Neural cell (in vitro differentiated cells): ENCODE results near the gene EPHA8. TPM values are rescaled to one million over a fixed set of nuclear protein-coding genes. Genes with fewer than 3 reads are reported as not detected.

ENCODE experiments used
- H2AFZ ChIP-seq: fragments of 200-600, 300-800 bp; sonication (generic), shearing (Covaris generic); 2 replicates; pipeline ENCODE4 v1.6.0; 2014; ENCODE audit warnings: low read depth, mild to moderate bottlenecking, antibody characterized with exemption, low read length, moderate library complexity
- H3F3A ChIP-seq: fragments of 200-600 bp; shearing (Covaris generic); 2 replicates; pipeline ENCODE4 v1.6.1; 2016; ENCODE audit warnings: mild to moderate bottlenecking, moderate library complexity, mixed read lengths, antibody characterized with exemption, low read length; ENCODE audit not compliant: insufficient read depth, poor library complexity, severe bottlenecking
- H3K27ac ChIP-seq: fragments of 200-600, 300-800 bp; sonication (generic), shearing (Covaris generic); 2 replicates; pipeline ENCODE4 v1.5.1; 2014; ENCODE audit warnings: mild to moderate bottlenecking, low read length, moderate library complexity
- H3K27me3 ChIP-seq: fragments of 300-800, 200-600 bp; sonication (generic), shearing (Covaris generic); 2 replicates; pipeline ENCODE4 v1.6.0; 2014; ENCODE audit warnings: mild to moderate bottlenecking, low read depth, low read length, moderate library complexity; ENCODE audit not compliant: insufficient read depth
- H3K36me3 ChIP-seq: fragments of 300-800, 200-600 bp; sonication (generic), shearing (Covaris generic); 2 replicates; pipeline ENCODE4 v1.5.1; 2014; ENCODE audit warnings: mild to moderate bottlenecking, antibody characterized with exemption, low read length, moderate library complexity; ENCODE audit not compliant: insufficient read depth
- H3K4me2 ChIP-seq: fragments of 300-800, 200-600 bp; sonication (generic), shearing (Covaris generic); 2 replicates; pipeline ENCODE4 v1.6.0; 2014; ENCODE audit warnings: mild to moderate bottlenecking, low read length
- H3K4me3 ChIP-seq: fragments of 300-800, 200-600 bp; sonication (generic), shearing (Covaris generic); 2 replicates; pipeline ENCODE4 v1.5.1; 2014; ENCODE audit warnings: mild to moderate bottlenecking, low read length, moderate library complexity
- H3K79me2 ChIP-seq: fragments of 200-600 bp; shearing (Covaris generic); replicated peaks from 2 replicates; pipeline ENCODE4 v1.6.0; 2014; ENCODE audit warnings: mild to moderate bottlenecking, low read length, moderate library complexity; ENCODE audit not compliant: insufficient read depth
- H3K9ac ChIP-seq: fragments of 300-800, 200-600 bp; sonication (generic), shearing (Covaris generic); 2 replicates; pipeline ENCODE4 v1.6.1; 2016; ENCODE audit warnings: mild to moderate bottlenecking, low read length, mixed read lengths
- H3K9me2 ChIP-seq: fragments of 200-600 bp; shearing (Covaris generic); 2 replicates; pipeline ENCODE4 v1.6.1; 2016; ENCODE audit warnings: mild to moderate bottlenecking, low read length, mixed read lengths; ENCODE audit not compliant: insufficient read depth
- H3K9me3 ChIP-seq: fragments of 200-600, 300-800 bp; sonication (generic), shearing (Covaris generic); 2 replicates; pipeline ENCODE4 v1.6.1; 2016; ENCODE audit warnings: mild to moderate bottlenecking, mixed run types, low read length, moderate library complexity, mixed read lengths
- H4K20me1 ChIP-seq: fragments of 200-600 bp; shearing (Covaris generic); 2 replicates; pipeline ENCODE4 v1.6.1; 2016; ENCODE audit warnings: mild to moderate bottlenecking, mixed run types; ENCODE audit not compliant: insufficient read depth
- EP300 ChIP-seq: fragments of 450-650 bp; conservative IDR thresholded peaks from 2 replicates; pipeline ENCODE4 v1.6.1; 2014; ENCODE audit warnings: antibody characterized with exemption, mild to moderate bottlenecking, moderate library complexity; ENCODE audit not compliant: poor library complexity, severe bottlenecking
- EZH2 ChIP-seq: fragments of 200-600, 300-800 bp; shearing (Covaris generic), sonication (generic); IDR thresholded peaks from 2 replicates; pipeline ENCODE4 v1.6.1; 2014; ENCODE audit warnings: antibody characterized with exemption, low read length, borderline replicate concordance, mild to moderate bottlenecking; ENCODE audit not compliant: insufficient read depth, poor library complexity, severe bottlenecking
- MXI1 ChIP-seq: fragments of 450-650 bp; conservative IDR thresholded peaks from 2 replicates; pipeline ENCODE4 v1.6.1; 2014; ENCODE audit warnings: antibody characterized with exemption, mild to moderate bottlenecking; ENCODE audit not compliant: poor library complexity, severe bottlenecking
- RAD21 ChIP-seq: fragments of 450-650 bp; conservative IDR thresholded peaks from 2 replicates; pipeline ENCODE4 v1.6.1; 2014; ENCODE audit warnings: antibody characterized with exemption, mild to moderate bottlenecking, moderate library complexity
- REST ChIP-seq: IDR thresholded peaks from 2 replicates; pipeline ENCODE4 v1.6.1; 2012; ENCODE audit warnings: borderline replicate concordance
- SMC3 ChIP-seq: fragments of 450-650 bp; conservative IDR thresholded peaks from 2 replicates; pipeline ENCODE4 v1.6.1; 2014; ENCODE audit warnings: antibody characterized with exemption, mild to moderate bottlenecking, moderate library complexity; ENCODE audit not compliant: poor library complexity
- TAF1 ChIP-seq: IDR thresholded peaks from 2 replicates; pipeline ENCODE4 v1.6.1; 2012; ENCODE audit warnings: low read depth
- polyA plus RNA-seq: library from polyadenylated mRNA; depleted of rRNA; stranded (reverse); fragments of >200 nt; gene quantifications from 2 replicates; pipeline ENCODE4 v1.2.3, GENCODE V29; 2014
- TF ChIP-seq, protein P1 (sequence below): fragments of 450-650 bp; IDR thresholded peaks from 2 replicates; pipeline ENCODE4 v1.5.1; 2014; ENCODE audit warnings: antibody characterized with exemption, mild to moderate bottlenecking, moderate library complexity; ENCODE audit not compliant: poor library complexity, severe bottlenecking

The EPHA8 gene
- polyA plus RNA-seq, 1 donor from 2014 or later, result 4.7 TPM

- Histone ChIP-seq H2AFZ (no peak overlapping the region), H3K9me2 (no peaks in the 10 kb centered on the region), H3F3A (no peaks in the 10 kb centered on the region), H3K27ac (no peak overlapping the region), H3K4me3 (no peak overlapping the region), H3K27me3 (no peaks in the 10 kb centered on the region), H3K36me3 (no peaks in the 10 kb centered on the region), H3K79me2 (no peaks in the 10 kb centered on the region), H3K4me2 (no peak overlapping the region), H3K9ac (no peak overlapping the region), H4K20me1 (no peaks in the 10 kb centered on the region), H3K9me3 (no peaks in the 10 kb centered on the region)
- TF ChIP-seq RAD21, result no peak
- TF ChIP-seq EP300, result no peak
- no peak for TF ChIP-seq TAF1
- TF ChIP-seq, protein P1, sequence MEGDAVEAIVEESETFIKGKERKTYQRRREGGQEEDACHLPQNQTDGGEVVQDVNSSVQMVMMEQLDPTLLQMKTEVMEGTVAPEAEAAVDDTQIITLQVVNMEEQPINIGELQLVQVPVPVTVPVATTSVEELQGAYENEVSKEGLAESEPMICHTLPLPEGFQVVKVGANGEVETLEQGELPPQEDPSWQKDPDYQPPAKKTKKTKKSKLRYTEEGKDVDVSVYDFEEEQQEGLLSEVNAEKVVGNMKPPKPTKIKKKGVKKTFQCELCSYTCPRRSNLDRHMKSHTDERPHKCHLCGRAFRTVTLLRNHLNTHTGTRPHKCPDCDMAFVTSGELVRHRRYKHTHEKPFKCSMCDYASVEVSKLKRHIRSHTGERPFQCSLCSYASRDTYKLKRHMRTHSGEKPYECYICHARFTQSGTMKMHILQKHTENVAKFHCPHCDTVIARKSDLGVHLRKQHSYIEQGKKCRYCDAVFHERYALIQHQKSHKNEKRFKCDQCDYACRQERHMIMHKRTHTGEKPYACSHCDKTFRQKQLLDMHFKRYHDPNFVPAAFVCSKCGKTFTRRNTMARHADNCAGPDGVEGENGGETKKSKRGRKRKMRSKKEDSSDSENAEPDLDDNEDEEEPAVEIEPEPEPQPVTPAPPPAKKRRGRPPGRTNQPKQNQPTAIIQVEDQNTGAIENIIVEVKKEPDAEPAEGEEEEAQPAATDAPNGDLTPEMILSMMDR, result no peak
- no peak for TF ChIP-seq EZH2
These were observed 13.3 kb downstream of the EPHA8 start for GRCh38 chr1:22576617-22577016.

DNA sequence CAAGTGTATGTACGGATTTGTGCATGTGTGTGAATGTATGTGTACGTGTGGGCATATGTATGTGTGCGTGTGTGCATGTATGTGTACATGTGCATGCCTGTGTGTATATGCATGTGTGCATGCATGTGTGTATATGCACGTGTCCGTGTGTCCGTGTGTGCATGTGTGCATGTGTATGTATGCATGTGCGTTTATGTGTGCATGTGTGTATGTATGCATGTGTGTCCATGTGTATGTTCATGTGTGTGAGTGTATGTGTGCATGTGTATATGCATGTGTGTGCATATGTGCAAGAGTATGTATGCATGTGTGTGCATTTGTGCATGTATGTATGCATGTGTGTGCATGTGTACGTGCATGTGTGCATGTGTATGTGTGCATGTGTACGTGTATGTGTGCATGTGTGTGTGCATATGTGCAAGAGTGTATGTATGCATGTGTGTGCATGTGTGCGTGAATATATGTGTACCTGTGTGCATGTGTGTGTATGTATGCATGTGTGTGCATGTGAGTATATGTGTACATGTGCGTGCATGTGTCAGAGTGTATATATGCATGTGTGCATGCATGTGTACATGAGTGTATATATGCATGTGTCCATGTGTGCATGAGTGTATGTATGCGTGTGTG is 15.6 kb downstream of the EPHA8 start:
- Histone ChIP-seq H3K9me2 (no peaks in the 10 kb centered on the region), H2AFZ (no peak overlapping the region), H4K20me1 (no peaks in the 10 kb centered on the region), H3K4me3 (no peak overlapping the region), H3K4me2 (no peak overlapping the region), H3K36me3 (no peaks in the 10 kb centered on the region), H3K9me3 (no peaks in the 10 kb centered on the region), H3K79me2 (no peaks in the 10 kb centered on the region), H3K27ac (no peak overlapping the region), H3K9ac (no peak overlapping the region), H3K27me3 (no peaks in the 10 kb centered on the region), H3F3A (no peaks in the 10 kb centered on the region)
- TF ChIP-seq RAD21 (no peak), TAF1 (no peak), MXI1 (no peak), EZH2 (no peak), EP300 (no peak), REST (no peak), SMC3 (no peak)
- TF ChIP-seq, protein P1, result no peak
